Superior temporal gyrus (tissue), 1 donor: Measurements from ENCODE around the gene DNAJB8.

Experiments
- DNase-seq: peaks from one replicate; pipeline ENCODE4 v3.0.0-alpha.2; 2016; ENCODE audit errors: extremely low spot score

The DNAJB8 gene

DNA sequence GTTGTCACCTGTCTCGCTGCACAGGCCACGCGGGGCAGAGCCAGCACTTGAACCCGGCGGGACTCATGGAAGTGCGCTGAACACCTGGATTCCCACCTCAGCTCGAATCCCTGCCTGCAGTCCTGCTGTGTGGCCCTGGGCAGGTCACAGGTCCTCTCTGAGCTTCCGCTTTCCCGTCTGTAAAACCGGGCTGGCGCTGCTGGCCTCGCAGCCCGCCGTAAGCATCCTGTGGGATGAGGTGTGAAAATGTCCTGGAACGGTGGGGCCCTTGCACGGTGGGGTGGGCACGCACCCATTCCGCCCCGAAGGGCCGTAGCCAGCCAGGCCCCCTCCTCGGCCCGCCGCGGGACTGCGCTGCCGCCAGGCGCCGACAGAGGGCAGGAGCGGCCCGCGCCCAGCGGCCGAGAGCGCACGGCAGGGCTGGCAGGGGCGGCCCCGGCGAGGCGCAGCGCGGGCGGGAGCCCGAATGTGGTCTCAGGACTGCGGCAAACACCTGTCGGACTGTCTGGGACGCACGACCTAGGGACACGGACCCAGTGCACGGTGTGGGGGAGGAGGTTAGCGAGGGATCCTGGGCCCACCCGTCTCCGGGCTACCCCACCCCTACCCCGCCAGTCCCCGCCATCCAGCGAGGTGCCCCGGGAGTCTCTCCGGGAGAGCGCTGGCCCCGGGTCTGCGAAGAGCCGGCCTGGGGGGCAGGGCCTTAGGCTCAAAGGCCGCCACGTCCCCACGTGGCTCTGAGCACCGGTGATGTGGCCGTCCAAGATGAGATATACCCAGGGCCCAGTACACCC is 40.4 kb downstream of the DNAJB8 start:
- peak; percentile 24 for DNase-seq

DNA sequence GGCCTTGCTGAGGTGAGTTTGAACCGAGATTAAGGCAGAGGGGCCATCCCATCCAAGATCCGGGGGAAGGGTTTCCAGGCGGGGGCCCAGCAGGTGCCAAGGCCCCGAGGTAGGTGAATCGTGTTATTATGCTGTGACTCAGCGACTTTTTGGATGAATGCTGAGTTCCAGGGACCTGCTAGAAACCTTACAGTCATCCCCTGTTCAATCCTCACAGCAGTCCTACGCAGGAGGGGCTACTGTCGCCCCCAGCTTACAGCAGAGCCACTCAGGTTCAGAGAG is 40.9 kb downstream of the DNAJB8 start:
- no peak for DNase-seq

DNA sequence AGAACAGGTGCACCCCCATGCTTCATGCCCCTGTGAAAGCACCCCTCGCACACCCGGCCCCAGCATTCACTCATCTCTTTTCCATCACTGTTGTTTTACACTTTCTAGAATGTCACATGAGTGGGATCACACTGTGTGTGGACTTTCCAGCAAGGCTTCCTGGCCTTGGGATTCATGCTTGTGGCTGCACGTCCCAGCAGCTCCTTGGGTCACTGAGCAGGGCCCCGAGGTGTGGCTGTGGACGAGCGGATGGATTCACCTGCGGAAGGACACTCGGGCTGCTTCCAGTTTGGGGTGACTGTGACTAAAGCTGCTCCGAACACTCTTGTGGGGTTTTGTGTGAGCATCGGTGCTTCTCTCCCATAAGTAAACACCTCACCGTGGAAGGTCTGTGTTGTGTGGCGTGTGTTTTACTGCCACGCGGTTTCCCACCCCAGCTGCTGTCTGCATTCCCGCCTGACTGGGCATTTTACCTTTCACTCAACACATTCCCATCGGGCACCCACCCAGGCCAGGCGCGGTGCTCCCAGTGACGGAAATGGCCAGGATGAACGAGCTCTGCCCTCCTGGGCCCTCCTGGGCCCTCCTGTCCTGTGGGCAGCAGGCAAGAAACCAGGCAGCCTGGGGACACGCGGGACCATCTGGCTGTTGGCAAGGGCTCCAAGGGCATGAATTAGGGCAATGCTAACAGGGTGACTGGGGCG is 41.4 kb downstream of the DNAJB8 start:
- DNase-seq = no peak

DNA sequence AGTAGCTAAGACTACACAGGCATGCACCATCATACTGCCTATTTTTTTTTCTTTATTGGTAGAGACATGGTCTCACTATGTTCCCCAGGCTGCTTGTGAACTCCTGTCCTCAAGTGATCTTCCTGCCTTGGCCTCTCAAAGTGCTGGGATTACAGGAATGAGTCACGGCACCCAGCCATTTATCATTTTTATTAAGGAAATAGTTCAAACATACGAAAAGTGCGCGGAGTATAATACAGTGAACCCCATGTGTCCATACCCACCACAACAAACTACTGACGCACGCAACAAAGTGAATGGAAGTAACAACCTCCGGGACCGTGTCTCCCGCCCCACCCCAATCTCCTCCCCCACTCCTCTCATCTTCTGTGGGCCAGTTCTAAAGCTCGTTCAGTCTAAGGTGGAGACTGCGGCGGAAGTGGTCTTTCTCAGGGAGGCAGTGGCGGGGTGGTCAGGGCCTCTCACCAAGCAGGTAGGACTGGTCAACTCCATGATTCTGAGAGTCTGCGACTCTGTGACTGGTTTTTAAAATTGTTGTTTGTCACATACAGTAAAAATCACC is 42.1 kb downstream of the DNAJB8 start:
- no peak for DNase-seq

DNA sequence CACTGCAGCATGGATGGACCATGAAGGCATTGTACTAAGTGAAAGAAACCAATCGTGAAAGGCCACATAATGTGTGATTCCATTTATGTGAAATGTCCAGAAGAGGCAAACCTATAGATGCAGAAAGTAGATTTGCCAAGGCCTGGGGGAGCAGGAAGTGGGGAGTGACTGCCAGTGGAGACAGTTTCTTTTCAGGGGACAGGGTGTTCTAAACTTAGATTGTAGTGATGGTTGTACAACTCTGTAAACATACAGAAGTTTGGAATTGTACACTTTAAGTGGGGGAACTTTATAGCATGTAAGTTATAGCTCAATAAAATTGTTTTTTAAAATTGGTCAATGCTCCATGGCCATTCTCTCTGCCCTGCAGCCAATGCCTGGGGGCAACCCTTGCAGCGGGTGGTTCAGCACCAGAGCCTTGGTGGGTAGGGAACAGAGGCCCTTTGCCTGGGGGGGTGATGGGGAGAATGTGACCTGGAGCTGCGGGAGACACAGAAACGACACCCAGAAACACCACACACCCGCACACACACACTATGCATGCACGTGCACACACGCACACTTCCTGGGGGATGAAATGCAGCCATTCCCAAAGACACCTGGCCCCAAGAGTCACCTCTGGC is 43.1 kb downstream of the DNAJB8 start:
- DNase-seq = no peak

DNA sequence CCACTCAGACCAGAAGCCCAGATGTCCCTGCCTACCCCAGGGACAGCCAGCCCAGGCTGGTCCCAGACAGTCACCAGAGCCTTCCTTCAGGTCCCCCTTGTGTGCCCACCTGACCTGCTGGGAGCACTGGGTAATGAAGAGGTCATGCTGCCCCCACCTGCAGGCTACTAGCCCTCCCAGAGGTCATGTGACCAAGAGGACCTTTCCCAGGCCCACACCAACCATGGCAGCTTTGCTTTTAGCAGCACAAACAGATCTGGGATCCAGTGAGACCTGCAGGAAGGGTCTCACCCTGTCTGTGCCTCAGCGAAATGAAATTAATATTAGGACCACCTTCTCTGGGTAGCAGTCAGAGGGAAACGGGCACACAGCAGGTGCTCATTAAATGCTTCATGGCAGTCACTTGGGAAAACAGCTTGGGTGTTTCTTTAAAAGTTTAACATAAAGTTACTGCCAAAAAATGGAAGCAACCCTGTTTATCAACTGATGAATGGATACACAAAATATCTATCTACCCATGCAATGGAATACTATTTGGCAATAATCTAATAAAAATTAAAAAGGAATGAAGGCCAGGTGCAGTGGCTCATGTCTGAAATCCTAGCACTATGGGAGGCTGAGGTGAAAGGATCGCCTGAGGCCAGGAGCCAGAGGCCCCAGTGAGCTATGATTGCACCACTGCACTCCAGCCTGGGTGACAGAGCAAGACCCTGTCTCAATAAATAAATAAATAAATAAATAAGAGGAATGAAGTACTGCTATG is 43.7 kb downstream of the DNAJB8 start:
- no peak for DNase-seq

DNA sequence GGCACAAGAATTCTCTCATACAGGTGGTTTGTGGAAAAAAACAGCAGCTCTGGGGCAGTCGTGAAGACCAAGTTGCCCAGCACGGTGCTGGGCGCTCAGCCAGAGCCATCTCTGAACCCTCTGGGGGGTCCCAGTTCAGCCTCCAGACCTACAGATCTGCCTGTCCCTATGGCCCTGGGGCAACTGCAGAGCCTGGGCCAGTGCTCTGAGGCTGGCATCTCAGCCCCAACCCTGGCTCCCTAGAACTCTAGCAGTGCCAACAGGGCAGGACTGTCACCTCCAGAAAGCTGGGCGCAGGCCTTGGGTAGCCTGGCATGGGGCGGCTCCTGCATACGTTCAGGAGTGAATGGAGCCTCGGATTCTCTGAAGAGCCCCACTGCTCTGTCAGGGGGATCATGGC is 44.7 kb downstream of the DNAJB8 start:
- no peak for DNase-seq

DNA sequence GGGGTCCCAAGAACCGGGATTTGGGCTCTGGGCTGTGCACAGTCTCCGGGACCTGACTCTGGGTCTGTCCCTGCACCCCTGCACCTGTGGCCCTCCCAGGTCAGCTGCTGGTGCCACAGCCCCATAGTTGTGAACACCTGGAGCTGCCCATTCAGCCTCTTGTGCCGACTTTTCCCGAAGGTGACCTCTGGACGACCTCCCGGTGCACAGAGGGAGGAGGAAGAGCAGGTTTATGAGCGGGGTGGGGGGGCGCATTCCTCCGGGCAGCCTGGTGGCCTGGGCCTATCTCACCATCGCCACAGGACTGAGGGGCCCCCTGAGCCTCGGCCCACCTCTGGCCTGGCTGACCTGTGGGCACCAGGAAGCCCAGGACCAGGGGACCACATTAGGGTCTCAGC is 45.3 kb downstream of the DNAJB8 start:
- DNase-seq = no peak

DNA sequence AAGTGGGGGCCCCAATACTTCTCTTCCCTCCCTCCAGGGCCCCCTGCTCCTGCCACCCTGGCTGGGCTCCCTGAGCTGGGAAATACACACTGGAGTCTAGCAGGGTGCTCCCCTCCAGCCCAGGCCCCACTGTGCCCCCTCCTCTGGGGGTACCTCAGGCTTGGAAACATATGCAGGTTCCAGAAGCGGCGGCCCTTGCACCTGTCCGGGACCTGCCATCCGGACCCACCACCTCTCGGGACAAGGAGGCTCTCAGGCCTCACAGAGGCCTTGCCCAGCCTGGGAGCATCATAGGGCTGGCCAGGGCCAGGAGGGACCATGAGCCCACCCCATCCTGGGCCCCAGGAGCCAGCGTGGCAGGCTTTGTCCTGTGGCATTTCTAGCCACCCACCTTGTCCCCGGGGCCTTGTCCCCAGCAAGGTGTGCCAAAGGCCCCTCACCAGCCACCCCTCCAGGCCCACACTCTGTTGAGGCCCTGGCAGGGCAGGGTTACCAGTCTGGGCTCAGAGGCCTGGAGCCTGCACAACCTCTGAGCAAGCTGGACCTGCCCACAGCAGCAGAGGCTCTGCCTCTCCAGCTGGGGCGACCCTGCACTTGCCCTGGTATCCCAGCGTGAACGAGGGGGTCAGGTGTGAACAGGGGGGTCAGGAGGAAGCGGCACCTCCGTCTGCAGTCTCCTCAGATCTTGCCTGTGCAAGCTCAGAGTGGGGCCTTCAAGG is 45.8 kb downstream of the DNAJB8 start:
- no peak for DNase-seq

DNA sequence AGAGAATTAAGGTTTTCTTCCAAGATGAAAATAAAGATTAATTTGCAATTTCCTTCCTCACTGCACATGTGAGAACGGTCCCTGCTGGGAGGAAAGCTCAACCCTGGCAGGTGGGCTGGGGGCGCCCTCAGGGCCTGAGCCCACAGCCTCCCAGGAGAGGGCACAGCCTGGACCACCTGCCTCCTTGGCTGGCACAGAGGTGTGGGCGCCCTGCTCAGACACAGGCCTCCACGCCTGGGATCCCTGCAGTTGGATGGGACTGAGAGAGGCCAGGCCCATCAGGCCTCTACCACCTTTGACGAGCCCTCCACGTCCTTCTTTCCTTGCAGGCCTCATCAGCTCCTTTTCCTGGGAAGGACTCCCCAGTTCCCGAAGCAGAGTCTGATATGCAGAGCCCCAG is 46.4 kb downstream of the DNAJB8 start:
- no peak for DNase-seq

DNA sequence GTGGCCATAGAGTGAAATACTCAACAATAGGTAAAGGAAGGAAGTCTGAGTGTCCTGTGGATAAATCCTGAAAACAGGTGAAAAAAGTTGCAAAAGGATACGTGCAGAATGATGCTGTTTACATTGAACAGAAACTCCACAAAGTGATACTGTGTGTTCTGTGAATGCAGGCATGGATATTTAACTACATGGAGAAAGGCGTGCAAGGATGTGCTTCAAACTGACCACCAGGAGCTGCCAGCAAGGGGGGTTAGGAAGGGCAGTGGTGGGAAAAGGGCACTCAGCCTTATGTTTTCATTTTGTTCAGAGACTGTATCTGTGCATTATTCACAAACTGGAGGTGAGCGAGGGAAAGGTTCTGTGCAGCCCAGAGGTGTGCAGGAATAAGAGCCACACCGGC is 47.4 kb downstream of the DNAJB8 start:
- no peak for DNase-seq

DNA sequence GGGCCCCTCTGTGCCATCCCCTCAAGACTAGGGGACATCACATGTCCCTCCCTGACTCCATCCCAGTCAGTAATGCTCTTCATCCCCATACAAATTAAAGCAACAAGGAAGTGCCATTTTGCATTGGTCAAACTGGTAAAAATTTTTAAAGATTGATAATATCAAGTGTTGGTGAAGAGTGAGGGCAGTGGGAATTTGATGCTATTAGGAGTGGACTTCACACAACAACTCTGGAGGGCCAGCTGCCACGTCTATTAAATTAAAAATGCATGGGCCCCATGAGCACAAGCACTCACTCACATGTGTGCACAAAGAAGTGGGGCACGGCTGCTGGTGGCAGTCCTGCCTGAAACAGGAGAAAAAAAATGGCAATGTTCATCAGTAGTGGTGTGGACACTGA is 47.8 kb downstream of the DNAJB8 start:
- DNase-seq = no peak

DNA sequence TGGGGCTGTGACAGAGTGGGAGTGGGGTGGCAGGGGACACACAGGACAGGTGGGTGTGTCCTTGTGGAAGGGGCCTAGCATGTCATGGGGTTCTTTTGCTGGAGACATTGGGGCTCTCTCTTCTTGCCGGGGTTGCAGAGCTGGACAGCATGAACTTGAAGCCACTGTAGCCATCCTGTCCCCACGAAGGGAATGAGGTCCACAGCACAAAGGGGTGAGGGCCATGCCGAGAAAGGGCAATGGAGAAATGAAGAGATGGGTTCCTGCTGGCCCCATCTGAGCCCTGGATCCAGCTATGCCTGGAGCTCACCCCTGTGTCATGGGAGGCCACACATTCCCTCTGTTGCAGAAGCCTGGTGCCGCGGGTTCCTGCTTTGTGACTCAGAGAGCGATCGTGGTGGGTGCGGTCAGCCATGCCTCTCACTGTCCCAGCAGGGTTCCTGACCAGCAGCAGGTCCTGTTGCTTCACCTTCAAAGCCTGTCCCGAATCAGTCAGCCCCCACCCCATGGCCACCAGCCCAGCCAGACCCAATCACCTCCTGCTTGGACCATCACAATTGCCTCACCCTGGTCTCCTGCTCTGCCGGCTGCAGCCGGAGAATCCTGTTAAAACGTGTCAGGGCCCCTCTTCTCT is 50.0 kb downstream of the DNAJB8 start:
- DNase-seq = no peak

DNA sequence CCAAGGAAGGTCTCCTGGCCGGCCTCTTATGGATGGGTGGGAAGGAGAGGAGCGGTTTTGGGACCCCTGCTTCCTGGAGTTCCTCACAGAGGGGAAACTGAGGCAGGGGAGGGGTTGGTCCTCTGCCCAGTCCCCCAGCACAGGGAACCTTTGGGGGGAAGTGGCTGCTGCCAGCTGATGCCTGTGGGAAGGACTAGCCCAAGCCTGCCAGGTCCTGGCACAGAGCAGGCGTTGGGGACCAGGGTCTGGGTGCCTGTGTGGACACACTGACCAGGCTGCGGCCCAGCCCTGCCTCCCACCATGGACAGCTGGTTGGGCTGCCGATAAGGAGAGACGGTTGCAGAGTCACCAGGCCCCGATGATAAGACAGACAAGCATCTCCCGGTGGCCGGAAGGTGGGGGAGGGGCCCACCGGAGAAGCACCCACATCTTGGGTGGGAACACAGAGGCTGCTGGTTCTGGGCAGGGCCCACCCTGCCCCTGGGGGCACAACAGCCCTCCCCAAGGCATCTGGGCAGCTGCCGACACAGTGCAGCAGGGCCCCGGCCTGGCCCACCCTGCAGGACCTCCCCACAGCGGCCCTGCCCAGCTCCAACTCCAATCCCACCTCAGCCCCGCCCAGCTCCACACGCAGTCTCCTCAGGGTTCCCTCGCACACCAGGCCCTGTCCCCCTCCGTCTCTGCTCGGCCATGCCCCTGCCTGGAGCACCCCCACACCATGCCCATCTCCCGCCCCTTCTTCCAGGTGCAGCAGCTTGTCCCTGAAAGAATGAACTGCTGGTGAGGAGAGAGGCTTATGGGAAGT is 50.7 kb downstream of the DNAJB8 start:
- DNase-seq = no peak

DNA sequence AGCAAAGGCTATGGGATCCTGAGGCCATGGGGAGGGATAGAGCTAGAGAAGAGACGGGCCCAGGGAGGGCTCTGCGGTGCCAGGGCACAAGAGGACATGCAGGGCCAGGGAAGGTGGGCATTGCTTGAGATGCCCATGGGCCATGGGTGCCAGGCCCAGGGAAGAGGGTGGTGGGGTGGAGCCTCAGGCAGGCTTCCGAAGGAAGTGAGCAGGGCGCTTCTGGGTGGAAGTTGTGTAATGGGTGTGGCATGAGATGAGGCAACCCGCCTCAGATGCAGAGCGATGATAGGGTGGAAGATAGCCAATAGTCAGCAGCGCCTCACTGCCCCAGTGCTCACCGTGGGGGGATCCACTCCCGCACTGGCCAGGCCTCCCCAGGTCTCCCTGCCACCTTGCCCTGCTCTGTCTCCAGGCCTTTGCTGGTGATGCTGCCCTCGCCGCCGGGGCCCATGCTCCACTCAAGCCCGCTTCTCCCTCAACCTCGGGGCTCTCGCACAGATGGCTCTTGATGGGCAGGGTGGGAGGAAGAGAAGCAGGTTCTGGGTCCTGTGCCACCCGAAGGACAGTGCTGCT is 51.4 kb downstream of the DNAJB8 start:
- DNase-seq = no peak

DNA sequence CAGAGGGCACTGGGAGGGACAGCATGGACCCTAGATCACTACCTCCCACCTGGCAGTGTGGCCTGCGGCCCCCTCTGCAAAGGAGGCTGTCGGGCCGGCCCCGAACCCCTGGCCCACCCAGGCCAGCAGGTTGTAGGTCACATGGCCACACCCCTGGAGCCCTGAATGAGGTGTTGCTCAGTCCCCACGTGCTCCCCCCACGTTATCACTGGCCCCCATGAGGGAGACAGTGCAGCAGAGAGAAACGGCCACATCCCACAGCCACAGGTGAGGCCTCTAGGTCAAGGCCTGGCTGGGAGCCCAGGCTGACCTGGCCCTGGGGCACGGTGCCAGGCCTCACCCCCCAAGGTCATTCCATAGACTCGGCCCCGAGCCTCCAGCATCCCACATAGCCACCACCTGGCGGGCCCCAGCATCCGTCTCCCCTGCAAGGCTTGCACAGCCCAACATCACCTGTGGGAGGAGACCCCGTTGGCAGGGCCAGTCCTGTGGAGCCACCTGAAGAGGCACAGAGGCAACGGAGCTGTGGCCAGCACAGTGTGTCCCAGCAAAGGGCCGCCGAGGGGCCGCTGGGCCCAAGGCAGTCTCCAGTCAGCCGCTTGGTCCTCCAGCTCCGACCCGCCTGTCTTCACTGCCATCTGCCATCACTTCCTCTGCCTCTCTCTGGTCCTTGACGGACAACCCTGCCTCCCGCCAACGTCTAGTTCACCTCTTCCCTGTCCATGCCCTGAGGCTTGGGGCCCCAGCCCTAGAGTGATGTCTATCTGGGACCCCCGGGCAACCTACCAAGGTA is 53.1 kb downstream of the DNAJB8 start:
- no peak for DNase-seq

DNA sequence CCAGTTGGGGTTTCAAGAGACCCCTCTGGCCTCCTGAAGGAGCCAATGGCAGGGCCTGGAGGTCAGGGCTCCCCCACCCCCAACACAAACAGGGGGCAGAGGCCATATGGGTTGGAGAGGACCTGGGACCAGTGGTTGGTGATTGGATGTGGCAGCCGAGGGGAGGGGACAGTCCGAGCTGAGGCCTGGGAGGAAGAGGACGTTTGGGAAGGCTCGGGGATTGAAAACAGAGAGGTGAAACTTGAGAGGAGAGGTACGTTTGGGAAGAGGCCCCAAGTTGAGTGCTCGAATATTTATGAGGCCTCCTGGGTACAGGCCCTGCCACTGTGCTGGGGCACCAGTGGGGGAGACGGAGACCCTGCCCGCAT is 53.7 kb downstream of the DNAJB8 start:
- no peak for DNase-seq
